ENCODE data around the gene MSGN1. TPM values are rescaled to one million over a fixed set of nuclear protein-coding genes. Genes with fewer than 3 reads are reported as not detected.

The MSGN1 gene
- total RNA-seq, 1 experiment from 2014 or later, result not detected

DNA sequence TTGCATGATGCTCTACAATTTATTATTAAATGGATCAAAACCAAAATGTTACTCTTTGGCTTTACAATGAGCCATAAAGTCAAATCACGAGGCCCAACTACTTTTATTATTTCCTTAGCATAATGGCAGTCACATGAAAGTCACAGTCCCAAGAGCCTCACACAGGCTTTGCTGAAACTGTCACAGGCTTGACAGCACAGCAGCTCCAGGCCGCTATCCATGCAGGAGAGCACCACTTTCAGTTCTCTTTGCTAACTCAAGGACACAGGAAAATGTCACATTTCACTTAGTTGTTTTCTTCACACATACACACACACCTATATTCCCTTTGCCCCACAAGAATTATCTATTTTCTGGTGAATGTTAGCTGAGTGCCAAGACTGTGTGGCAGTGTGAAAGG is 11.1 kb upstream of the MSGN1 start:
- no peak for DNase-seq (ENCODE audit: low spot score)
- no TSS peak for BruUV-seq (replicated peaks)

DNA sequence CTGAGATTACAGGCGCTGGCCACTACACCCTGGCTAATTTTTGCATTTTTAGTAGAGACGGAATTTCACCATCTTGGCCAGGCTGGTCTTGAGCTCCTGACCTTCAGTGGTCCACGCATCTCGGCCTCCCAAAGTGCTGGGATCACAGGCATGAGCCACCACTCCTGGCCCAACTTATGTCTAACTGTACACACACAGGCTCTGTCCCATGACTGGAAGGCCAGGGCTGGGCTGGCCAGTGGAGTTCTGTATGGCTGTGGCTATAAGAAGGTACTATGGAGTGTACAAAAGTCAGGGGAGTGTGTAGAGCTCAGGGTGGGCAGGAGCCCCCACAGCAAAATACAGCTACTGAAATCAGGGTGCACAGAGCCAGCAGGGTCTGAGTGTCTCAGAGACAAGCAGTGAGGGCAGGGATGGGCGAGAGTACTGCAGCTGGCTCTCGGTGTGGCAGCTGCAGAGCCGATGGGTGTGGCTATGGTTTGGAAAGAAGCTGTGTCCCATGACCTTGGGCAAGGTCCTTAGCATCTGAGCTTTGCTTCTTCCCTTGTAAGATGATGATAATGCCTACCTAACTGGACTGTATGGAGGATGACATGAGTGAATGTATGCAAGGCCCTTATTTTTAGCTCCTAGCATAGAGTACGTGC is 10.4 kb upstream of the MSGN1 start:
- TF ChIP-seq EZH2 (IDR thresholded peaks at IDR 0.05; ENCODE audit: borderline replicate concordance, low read depth, low read length, poor library complexity, severe bottlenecking), result no peak
- TF ChIP-seq, protein P1, sequence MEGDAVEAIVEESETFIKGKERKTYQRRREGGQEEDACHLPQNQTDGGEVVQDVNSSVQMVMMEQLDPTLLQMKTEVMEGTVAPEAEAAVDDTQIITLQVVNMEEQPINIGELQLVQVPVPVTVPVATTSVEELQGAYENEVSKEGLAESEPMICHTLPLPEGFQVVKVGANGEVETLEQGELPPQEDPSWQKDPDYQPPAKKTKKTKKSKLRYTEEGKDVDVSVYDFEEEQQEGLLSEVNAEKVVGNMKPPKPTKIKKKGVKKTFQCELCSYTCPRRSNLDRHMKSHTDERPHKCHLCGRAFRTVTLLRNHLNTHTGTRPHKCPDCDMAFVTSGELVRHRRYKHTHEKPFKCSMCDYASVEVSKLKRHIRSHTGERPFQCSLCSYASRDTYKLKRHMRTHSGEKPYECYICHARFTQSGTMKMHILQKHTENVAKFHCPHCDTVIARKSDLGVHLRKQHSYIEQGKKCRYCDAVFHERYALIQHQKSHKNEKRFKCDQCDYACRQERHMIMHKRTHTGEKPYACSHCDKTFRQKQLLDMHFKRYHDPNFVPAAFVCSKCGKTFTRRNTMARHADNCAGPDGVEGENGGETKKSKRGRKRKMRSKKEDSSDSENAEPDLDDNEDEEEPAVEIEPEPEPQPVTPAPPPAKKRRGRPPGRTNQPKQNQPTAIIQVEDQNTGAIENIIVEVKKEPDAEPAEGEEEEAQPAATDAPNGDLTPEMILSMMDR (conservative IDR thresholded peaks at IDR 0.05; ENCODE audit: low read depth, low read length), result no peak
- H3K4me1 ChIP-seq (ENCODE audit: insufficient read depth, low read length, poor library complexity, severe bottlenecking), result peaks cover 11% of the 10 kb centered on the region
- DNase-seq (ENCODE audit: low spot score), result no peak
- H3K36me3 ChIP-seq (ENCODE audit: insufficient read depth, low read length, poor library complexity, severe bottlenecking), result no peaks in the 10 kb centered on the region
- BruUV-seq (replicated peaks), result no TSS peak
- no peaks in the 10 kb centered on the region for H3K9me3 ChIP-seq (ENCODE audit: low read depth, low read length, poor library complexity, severe bottlenecking)
- no peak overlapping the region for H3K27ac ChIP-seq (ENCODE audit: low read depth, low read length, poor library complexity, severe bottlenecking)
- CTCF ChIA-PET, result no interaction called here
- H3K4me3 ChIP-seq (ENCODE audit: low read depth, low read length, poor library complexity, severe bottlenecking), result no peak overlapping the region
- intact Hi-C loops (cut with micrococcal nuclease; ENCODE audit: unreplicated experiment), result no loop called here
- H3K27me3 ChIP-seq (replicated peaks; ENCODE audit: insufficient read depth, low read depth, low read length, poor library complexity), result no peaks in the 10 kb centered on the region
- POLR2A ChIA-PET (ENCODE audit: low non-redundant PET), result no interaction called here

More for the DNA sequence above, 11.1 kb upstream of the MSGN1 start:
- Histone ChIP-seq H3K9me3 (ENCODE audit: low read depth, low read length, poor library complexity, severe bottlenecking) (no peaks in the 10 kb centered on the region), H3K4me1 (ENCODE audit: insufficient read depth, low read length, poor library complexity, severe bottlenecking) (peaks cover 11% of the 10 kb centered on the region), H3K36me3 (ENCODE audit: insufficient read depth, low read length, poor library complexity, severe bottlenecking) (no peaks in the 10 kb centered on the region), H3K4me3 (ENCODE audit: low read depth, low read length, poor library complexity, severe bottlenecking) (no peak overlapping the region), H3K27ac (ENCODE audit: low read depth, low read length, poor library complexity, severe bottlenecking) (no peak overlapping the region), H3K27me3 (replicated peaks; ENCODE audit: insufficient read depth, low read depth, low read length, poor library complexity) (no peaks in the 10 kb centered on the region)
- no peak for TF ChIP-seq EZH2 (IDR thresholded peaks at IDR 0.05; ENCODE audit: borderline replicate concordance, low read depth, low read length, poor library complexity, severe bottlenecking)
- TF ChIP-seq, protein P1 (conservative IDR thresholded peaks at IDR 0.05; ENCODE audit: low read depth, low read length), result no peak
- ChIA-PET POLR2A (ENCODE audit: low non-redundant PET) (no interaction called here), CTCF (no interaction called here)
- intact Hi-C loops (cut with micrococcal nuclease; ENCODE audit: unreplicated experiment), result no loop called here

DNA sequence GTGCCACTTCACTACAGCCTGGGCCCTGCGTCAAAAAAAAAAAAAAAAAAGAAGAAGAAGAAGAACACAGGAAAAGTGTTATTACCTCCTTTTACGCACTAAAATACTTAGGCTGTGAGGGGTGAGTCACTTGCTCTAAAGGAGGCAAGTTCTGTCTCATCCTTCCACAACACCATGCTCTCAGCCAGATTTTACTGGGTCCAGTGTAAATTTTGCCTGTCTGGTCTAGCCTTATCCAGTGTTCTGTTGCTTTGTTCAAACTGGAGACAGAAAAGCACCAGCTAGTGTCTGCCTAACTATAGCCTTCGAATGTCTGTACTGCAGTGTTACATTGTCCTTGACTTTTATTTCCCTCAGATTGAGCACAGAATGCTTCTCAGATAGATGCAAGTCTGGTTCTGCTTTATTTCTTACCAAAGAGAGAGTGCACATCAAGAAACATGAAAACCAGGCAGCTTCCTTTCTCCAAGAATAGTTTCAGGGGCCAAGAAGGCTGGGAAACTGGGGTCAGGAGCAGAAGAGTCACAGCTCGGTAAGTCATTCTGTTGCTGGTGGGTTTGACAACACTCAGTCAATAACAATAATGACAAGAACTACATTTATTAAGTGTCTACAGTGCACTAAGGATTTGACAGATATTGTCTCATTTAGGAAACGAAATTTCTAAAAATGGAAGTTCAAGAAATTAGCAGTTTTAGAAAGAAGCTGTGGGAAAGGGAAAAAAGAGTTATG is 3.1 kb upstream of the MSGN1 start:
- BruUV-seq (replicated peaks), result no TSS peak
- intact Hi-C loops (cut with micrococcal nuclease; ENCODE audit: unreplicated experiment), result no loop called here
- H3K4me1 ChIP-seq (ENCODE audit: insufficient read depth, low read length, poor library complexity, severe bottlenecking), result peaks cover 16% of the 10 kb centered on the region
- peak overlapping the region; percentile 12 for H3K27ac ChIP-seq (ENCODE audit: low read depth, low read length, poor library complexity, severe bottlenecking)
- TF ChIP-seq EZH2 (IDR thresholded peaks at IDR 0.05; ENCODE audit: borderline replicate concordance, low read depth, low read length, poor library complexity, severe bottlenecking), result no peak
- TF ChIP-seq, protein P1 (conservative IDR thresholded peaks at IDR 0.05; ENCODE audit: low read depth, low read length), result no peak
- no peaks in the 10 kb centered on the region for H3K27me3 ChIP-seq (replicated peaks; ENCODE audit: insufficient read depth, low read depth, low read length, poor library complexity)
- no peaks in the 10 kb centered on the region for H3K36me3 ChIP-seq (ENCODE audit: insufficient read depth, low read length, poor library complexity, severe bottlenecking)
- ChIA-PET POLR2A (ENCODE audit: low non-redundant PET) (no interaction called here), CTCF (no interaction called here)
- peak; percentile 58 for DNase-seq (ENCODE audit: low spot score)
- no peaks in the 10 kb centered on the region for H3K9me3 ChIP-seq (ENCODE audit: low read depth, low read length, poor library complexity, severe bottlenecking)
- no peak overlapping the region for H3K4me3 ChIP-seq (ENCODE audit: low read depth, low read length, poor library complexity, severe bottlenecking)

Measured in A673 (cell line).